HUDEP-2 (cell line): ENCODE measurements around the gene TMEM260.

Source experiments
- DNase-seq, 76 experiments: peaks; one replicate each; lab custom pipeline; 2025; ENCODE audit not compliant: unreplicated experiment in 76 of 76; lab: John Stamatoyannopoulos, UW

Gene TMEM260

DNA sequence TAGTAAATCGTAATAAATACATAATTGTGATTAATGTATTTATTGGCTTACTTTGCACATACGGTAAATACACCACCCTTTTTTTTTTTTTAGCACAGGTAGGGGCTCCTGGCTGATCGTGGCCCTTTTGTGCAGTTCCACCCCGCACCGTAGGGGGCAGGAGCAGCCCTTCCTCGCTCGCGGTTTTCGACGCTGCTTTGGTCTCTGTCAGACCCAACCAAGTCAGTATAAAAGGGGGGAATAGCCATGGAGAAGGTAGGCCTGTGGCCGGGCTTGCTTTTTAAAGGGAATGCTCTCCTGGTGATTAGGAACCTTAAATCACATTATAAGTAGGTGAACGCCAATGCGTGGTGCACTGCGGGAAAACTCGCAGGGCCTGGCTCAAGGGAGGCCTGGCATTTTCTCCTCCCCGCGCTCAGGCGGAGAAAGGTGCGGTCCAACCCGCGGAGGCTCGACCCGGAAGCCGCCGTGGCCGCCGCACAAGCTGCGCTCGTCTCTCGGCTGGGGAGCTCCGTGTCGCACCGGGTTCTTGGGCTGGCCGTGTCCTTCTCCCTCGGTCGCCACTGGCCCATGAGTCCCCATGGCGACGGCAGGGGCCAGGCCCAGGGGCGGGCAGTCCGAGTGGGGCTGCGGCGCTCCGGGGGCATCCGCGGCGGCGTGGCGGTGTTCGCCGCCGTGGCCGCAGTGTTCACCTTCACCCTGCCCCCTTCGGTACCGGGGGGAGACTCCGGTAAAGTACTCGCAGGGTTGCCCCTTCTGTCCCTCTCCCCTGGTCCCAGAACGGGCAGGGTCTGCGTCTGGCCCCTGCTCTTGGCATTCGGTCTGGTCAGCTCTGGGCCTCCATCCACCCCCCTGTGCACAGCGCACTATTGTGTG lies at the start of gene TMEM260:
Gene TMEM260 (plus strand): TSS at position 454 of the 876 bp plus-strand sequence. CDS start 117 bp downstream, at position 571.
- DNase-seq: peak in 74 of 76 experiments; percentile 15 to 90 (median 76)

DNA sequence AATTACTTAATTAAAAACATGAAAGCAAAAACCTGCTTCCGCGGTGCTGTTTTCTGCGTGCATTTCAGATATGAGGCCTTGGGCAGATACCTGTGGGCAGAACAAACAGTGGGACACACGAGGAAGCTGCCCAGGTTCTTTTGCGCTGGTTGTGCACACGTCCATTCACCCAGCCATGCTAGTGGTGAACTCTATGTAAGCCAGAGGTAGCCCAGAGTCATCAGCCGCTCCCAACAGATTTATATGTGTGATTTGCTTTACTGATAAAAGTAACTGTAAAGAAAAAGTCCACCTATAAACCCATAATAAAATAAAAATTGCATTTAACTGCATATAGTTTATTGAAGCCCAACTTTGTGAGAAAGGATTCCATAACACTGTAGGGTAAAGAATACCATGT lies 47.1 kb upstream of the TMEM260 start:
- DNase-seq: no peak

DNA sequence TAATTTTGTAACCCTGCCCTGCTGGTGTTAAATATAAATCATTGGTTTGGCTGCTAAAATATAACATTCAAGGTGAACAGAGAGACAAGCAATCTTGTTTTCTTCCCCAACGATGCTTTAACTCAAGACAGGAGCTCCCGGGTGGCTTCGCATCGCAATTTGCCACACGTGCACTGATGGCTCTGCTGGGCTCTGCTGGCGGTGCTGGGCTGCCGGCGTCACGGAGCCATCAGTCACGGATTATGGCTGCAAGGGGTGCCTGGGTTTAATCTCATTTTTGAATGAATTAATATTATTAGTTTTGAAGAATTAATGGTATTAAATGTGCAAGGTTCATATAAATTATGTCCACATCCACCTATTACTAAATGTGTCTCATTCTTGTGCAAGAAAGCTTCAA lies 44.9 kb upstream of the TMEM260 start:
- DNase-seq: no peak

DNA sequence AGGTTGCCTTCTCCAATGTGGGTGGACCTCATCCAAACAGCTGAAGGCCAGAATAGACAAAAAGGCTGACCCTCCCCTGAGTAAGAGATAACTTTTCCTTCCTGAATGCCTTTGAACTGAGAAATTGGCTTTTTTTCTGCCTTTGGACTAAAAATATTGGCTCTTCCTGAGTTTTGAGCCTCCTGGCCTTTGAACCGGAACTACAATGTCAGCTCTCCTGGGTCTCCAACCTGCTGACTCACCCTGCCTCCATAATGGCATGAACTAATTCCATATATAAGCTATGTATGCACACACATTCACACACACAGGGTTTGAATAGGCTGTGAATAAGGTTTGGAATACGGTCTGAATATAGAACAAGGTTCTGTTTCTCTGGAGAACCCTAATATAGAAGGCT lies 39.7 kb upstream of the TMEM260 start:
- DNase-seq: no peak

DNA sequence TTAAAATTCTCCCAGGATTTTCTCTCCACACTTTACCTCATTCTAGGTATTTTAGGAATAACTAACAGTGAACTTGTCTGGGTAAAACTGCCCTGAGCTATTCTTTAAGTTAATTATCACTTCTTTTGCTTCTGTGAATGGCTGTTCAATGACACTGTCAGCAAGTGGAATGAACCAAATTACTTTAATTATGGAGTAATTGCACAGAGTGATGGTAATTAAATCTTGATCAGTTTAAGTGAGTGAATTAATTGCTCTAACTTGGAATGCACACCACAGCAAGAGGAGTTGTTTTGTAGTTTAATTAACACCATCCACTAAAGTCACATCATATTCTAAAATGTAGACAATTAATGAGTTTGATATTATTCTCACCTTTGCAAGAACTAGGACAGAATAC lies 36.2 kb upstream of the TMEM260 start:
- no peak for DNase-seq

DNA sequence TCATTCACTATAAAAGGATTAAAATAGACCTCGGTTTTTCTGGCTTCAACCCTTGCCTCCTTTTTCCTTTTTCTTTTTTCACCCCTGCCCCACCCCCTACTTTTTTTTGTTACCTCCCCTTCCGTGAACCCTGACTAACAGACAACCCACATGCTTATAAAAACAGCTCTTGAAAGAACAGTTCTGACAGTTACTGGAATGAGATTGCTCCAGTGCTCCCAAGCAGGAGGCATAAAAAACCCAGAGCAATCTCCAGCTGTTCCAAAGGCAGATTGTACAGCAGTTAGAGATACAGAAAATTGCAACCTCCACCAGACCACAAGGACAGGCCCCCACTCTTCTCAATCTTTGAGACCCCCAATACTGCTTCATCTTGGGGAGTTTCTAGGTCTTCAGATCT lies 29.9 kb upstream of the TMEM260 start:
- no peak for DNase-seq

DNA sequence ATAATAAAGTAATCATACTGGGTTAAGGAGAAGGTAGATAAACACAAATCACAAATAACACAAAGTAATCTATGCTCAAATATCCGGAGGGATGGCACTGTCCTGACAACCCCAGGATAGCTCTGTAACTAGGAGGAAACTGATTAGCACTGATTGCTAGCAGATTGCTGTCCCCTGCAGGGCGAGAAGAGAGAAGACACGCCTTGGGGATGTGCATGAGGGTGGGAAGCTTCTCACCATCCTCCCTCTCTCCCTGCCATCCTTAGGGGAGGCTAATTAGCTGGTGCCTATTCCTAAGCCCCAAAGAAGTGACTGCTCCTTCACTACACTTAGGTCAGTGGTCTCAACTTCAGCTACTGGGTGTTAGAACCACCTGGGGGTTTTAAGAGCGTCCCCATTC lies 27.0 kb upstream of the TMEM260 start:
- no peak for DNase-seq

DNA sequence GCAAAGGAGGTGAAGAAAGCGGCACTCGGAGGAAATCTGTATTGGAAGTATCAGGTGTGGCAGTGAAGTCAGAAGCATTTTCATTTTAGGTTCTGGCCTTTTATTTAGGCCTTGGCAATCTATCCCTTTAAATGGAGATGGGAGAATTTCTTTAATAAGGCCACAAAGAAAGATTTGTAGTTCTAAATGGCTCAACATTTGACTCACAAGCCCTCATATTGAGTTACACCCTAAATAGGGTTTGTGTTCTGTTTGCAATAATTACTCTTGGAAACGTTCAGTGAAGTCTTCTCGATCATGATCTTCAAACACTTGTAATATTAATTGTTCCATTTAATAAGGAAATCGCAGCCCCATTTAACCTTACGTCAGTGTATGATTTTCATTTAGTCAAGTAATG lies 25.3 kb upstream of the TMEM260 start:
- DNase-seq: no peak

DNA sequence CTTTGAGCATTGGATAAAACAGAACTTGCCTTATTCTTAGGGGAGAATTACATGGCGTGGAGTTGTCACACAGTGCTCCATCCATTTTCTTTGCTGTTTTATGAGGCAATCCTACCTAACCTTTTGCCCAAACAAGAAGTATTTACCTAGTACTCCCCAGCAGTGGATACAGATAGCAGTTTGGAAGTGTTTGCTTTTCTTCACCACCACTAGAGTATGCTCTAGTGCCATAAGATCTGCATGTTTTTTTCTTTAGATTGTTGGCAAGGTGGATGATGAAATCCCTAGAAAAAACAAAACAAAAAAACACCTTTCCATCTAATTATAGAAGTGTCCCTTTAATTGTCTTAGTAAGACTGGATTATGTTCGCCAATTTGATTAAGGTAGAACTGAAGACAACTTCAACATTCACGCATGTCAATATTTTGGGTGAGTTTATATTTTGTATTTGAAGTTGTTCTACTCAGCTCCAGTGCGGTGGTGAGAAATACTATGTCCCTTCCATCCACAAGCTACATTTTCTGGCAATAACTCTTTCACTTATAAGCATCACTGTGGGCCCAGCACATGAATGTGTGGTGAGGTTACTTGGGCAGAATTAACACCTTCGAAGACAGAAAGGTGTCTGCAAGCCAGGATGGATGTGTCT lies 23.6 kb upstream of the TMEM260 start:
- peak in 5 of 76 experiments; percentile 3 to 12 (median 7) for DNase-seq

DNA sequence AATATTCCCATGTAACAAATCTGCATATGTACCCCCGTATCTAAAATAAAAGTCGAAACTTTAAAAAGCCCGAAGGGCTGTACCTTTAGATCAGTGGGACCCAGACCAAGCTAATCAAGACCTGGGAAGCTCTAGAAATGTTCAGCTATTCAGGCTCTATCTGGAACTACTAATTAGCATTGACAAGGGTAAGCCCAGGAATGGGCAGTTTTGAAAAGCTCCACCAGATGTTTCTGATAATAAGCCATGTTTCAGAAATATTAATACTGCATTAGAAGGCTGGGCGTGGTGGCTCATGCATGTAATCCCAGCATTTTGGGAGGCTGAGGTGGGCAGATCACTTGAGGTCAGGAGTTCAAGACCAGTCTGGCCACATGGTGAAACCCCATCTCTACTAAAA lies 20.4 kb upstream of the TMEM260 start:
- DNase-seq: no peak

DNA sequence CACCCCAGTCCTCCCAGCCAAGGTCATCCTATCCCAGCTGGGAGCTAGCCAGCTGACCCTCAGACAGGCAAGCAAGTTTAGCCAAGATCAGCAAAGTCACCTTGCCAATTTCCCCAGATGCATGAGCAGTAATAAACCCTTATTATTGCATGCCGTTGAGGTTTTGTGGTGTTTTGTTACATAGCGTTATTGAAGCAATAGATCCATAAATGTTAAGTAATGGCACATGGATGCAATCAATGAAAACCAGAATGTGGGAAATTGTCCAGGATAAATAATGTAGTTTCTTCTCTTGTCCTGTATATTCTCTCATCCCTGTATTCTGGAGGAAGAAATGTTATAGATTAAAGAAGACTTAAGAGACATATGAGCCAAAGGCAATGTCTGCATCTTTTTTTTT lies 18.0 kb upstream of the TMEM260 start:
- DNase-seq: no peak

DNA sequence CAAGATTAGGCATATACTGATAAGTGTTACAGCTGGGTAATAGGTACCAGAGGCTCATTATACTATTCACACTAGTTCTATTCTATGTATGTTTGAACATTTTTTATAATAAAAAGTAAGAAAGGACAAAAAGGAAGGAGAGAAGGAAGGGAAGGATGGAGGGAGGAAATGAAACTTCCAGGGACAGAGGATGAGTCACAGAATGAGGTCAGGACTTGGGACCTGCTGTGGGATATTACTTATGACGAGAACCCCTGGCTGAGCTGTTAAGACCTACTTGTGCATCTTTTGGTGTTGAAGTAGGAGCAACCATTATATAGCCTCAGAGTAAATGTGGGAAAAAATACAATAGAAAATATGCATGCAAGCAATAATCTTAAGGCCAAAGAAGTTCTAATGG lies 16.7 kb upstream of the TMEM260 start:
- no peak for DNase-seq

DNA sequence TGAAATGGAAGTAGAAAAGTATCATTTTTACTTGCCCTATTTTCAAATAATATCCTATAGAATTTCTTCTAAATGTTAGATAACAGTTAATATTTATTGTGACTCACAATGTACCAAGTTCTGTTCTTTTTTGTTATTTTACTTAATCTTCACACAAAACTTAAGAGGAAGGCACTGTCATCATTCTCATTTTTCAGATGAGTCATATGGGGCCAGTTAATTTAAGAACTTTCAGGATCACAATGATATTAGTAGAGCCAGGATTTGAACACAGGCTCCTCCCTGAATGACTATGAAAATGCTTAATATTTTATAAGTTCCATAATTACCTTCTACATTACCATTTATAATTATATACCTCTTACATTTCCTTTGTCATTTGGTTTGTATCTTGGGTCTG lies 10.4 kb upstream of the TMEM260 start:
- DNase-seq: no peak

DNA sequence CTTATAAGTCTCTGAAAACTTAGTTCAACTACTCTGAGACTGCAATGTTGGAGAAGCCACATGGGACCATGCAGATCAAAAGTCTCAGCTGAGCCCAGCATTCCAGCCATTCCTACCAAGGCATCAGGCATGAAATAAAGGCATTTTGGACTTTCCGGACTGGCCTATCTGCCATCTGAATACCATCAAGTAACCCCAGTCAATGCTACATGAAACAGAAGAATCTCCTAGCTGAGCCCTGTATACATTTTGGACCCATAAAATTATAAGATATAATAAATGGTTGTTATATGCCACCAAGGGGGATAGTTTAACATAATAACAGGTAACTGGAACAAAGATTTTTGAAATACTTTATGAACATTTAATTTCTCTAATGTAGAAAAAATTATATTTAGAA lies 9.3 kb upstream of the TMEM260 start:
- DNase-seq: no peak

DNA sequence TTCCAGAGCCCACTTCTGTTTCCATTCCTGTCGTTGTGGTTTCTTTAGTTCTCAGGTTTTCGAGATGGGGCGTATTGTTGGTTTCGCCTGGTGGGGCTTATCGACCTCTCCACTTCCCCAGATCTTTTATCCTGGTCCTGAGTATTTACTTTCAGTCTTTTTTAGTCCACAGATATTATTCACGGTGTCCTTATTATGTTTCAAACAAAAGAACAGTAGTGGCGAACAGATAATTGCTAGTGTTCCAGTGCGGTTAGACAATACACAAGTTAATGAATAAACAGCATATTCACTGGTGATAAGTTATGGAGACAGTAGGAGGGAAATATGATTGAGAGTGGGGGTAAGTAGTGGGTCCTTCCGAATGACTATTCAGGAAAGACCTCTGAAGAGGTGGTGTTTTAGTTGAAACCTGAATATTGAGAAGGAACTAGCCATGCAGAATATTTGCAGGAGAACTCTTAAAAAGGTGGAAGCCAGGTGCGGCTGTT lies 668 bp downstream of the TMEM260 start:
- DNase-seq: peak in 3 of 76 experiments; percentile 2 to 29 (median 8)

DNA sequence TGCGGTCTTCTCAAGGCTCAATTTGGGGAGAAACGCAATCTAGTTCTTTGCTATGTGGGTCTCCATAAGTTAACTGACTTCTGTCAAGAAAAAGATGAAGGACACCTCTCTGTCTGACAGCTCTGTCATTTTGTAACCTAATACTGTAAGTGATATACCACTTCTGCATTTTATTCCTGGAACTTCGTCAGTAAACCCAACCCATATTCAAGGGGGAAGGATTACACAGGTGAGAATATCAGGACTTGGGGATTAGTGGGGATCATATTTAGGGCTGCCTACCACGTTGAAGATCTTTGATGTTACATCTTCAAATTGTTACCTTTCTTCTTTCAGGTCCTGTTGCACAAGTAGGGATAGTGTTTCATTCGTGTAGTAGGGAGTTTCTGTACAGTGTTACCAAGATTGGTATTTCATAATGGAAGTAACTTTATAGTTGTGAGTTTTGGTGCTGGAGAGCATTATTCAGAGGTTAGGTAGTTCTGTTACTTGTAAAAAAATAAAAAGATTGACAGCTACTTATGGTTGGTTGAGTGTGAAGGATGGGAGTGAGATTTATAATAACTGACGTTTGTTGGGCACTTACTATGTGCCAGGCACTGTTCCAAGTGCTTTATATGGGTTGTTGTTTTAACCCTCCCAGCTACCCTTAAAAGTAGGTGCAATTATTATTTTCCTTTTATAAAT lies 1.6 kb downstream of the TMEM260 start:
- DNase-seq: no peak

DNA sequence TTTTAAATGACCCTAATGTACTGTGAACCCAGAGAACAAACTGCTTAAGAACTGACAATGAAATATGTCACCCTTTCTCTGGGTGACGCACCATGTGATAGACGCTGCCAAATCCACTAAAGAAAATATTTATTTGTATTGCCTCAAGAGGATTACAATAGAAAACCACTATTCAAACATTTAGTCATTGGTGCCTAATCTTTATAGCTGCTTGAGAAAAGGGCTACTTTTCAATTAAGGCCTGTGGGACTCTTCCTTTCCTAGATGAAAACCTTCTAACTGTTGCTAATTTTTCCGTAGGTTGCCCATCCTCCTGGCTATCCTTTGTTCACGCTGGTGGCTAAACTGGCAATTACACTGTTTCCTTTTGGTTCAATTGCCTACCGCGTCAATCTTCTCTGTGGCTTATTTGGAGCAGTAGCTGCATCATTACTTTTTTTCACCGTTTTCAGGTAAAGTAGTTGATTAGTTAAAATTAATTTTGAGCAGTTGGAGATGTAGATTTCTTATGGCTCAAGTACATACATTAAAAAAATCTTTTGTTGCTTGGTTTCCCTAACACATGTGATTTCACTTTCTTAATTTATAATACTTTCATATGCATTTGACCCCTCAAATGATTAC lies 6.0 kb downstream of the TMEM260 start:
- no peak for DNase-seq

DNA sequence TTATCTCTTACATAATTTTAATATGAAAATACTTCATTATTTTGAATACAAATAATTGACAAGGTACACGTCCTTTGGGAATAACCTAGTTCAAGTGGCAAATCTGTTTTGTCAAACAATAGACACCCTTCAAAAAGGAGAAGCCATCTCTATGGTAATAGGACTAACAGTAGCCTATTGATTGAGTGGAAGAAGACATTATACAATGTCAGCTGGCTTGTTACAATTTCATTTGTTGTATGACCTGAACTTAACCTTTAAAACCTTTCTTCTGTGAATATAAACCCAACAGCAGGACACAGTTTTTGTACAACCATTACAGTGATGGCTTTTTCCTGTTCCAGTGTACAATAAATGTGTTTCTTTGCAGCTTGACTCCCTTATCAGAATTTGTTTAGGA lies 8.1 kb downstream of the TMEM260 start:
- DNase-seq: no peak

DNA sequence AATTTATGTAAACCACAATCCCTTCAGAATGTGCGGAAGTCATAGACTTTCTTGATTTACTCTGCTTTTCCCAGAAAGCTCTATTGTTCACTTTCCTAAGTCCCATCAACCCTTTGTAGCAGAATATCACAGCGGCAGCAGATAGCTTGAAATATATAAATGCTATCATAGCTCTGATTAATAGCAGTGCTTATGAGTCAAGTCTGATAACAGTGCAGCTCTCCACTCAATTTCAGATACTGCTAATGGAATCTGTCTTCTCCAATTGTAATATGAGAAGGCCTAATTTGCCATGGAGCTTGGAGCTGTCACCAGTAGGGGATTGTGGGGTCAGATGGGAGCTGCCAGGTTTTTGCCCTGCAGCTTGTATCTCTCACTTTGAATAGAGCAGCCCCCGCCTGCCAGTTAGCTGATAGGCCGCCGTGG lies 10.9 kb downstream of the TMEM260 start:
- DNase-seq: no peak

DNA sequence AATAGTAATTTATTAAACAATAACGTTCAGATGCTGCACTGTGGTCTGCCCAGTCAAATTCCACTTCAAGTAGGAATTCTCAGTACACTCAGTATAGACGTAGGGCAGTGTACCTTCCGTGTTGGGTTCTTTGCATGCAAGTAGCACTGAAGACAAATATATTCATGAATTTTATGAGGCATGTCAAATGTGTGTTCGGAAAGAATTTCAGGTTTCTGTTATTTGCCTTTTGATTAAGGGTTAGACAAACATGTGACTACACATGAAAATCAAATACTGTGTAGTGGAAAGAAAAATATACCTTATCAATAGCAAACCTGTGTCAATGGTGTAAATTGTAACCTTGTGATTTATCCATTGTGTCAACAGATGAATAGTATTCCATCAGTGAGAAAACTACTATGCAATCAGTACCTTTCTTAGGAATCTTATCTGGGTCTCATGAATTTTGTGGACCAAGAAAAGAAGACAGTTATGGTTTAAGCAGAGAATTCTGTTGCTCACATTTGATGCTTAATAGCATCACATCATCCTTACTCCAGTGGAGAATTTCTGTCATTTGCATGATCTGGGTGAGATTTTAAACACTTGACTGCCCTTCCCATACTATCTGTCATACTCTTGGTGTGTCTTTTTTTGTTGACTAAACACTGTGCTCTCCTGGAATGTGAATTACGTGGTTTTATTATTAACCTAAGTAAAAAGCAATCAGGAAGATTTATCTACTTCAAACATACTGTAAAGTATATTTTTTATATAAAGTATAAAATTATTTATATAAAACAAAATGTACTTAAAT lies 13.3 kb downstream of the TMEM260 start:
- DNase-seq: no peak
